ENCODE results near the gene KCNH1.

Gene KCNH1

DNA sequence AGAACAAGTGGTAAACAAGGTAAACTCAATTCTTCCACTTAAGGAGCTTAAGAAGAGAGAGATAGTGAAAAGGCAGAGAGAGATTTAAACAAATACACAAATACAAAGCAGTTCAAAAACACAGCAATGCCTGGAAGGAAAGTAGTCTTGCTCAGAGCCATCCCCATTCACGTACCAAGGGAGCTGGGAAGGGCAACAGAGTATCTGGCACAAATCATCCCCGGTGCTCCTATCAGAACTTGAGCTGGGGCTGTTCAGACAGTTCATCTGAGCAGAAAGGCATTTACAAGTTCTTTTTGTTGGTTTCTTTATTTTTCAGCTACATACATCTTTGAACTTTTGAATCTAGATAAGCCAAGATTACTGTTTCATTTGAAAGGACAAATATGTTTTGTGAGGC lies 233.9 kb downstream of the KCNH1 start:
- TF ChIP-seq, protein P1, sequence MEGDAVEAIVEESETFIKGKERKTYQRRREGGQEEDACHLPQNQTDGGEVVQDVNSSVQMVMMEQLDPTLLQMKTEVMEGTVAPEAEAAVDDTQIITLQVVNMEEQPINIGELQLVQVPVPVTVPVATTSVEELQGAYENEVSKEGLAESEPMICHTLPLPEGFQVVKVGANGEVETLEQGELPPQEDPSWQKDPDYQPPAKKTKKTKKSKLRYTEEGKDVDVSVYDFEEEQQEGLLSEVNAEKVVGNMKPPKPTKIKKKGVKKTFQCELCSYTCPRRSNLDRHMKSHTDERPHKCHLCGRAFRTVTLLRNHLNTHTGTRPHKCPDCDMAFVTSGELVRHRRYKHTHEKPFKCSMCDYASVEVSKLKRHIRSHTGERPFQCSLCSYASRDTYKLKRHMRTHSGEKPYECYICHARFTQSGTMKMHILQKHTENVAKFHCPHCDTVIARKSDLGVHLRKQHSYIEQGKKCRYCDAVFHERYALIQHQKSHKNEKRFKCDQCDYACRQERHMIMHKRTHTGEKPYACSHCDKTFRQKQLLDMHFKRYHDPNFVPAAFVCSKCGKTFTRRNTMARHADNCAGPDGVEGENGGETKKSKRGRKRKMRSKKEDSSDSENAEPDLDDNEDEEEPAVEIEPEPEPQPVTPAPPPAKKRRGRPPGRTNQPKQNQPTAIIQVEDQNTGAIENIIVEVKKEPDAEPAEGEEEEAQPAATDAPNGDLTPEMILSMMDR (IDR thresholded peaks at IDR 0.05; ENCODE audit: control insufficient read depth, extremely low read depth, insufficient read depth): no peak
- no peak for DNase-seq (ENCODE audit: low read depth)
- no peak overlapping the region for H3K4me3 ChIP-seq (ENCODE audit: low read depth, low read length)

DNA sequence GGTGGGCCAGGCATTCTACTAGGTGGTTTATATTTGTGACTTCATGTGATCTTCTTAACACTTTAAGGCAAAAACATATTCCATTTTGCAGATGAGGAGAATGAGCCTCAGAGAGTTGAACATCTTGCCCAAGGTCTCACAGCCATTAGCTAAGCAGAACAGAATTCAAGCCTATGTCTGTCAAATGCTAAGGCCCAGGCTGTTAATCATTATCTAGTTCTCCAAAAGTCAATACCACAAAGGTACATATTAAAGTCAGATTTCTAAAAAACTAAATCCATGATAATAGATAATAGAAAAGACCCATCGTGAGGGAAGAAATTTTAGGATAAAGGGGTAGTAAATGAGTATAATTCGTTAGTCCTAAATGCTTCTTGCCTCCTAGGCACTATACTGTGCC lies 234.3 kb downstream of the KCNH1 start:
- H3K4me3 ChIP-seq (ENCODE audit: low read depth, low read length): no peak overlapping the region
- TF ChIP-seq, protein P1 (IDR thresholded peaks at IDR 0.05; ENCODE audit: control insufficient read depth, extremely low read depth, insufficient read depth): no peak
- DNase-seq (ENCODE audit: low read depth): no peak

DNA sequence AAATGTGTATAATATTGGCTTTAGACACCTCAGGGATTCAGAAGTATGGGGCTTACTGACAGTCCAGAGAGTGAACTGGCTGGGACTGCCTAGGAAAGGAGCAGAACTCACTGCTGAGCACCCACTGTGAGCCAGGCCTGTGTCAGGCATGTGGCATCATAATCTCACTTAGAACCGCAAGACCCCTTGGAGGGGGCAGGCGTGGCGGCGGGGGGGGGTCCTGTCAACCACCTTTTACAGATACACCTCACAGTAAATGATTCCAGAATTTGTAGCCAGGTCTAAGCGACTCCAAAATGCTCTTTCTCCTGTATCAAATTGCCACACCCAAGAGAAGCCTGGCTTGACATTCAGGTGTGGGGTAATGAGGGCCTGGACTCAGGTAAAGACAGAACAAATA lies 235.5 kb downstream of the KCNH1 start:
- TF ChIP-seq, protein P1 (IDR thresholded peaks at IDR 0.05; ENCODE audit: control insufficient read depth, extremely low read depth, insufficient read depth): no peak
- H3K4me3 ChIP-seq (ENCODE audit: low read depth, low read length): no peak overlapping the region
- DNase-seq (ENCODE audit: low read depth): no peak

DNA sequence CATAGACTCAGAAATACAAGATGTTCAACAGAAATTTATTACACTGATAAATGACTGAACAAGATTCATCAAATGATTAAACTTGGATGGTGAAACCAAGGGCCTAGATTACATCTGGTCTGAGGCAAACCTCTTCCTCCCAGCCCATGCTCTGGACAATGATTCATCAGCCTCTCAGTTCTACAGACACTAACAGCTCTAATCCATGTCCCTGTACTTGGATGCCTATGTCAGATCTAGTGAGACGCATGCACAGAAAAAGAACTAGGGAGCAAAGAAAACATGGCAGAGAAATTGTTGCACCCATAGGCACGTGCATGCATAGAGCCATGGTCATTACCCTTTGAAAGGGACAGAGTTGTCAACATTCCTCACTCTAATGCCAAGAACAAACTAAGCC lies 250.1 kb downstream of the KCNH1 start:
- no peak overlapping the region for H3K4me3 ChIP-seq (ENCODE audit: low read depth, low read length)
- DNase-seq (ENCODE audit: low read depth): no peak
- TF ChIP-seq, protein P1 (IDR thresholded peaks at IDR 0.05; ENCODE audit: control insufficient read depth, extremely low read depth, insufficient read depth): no peak

DNA sequence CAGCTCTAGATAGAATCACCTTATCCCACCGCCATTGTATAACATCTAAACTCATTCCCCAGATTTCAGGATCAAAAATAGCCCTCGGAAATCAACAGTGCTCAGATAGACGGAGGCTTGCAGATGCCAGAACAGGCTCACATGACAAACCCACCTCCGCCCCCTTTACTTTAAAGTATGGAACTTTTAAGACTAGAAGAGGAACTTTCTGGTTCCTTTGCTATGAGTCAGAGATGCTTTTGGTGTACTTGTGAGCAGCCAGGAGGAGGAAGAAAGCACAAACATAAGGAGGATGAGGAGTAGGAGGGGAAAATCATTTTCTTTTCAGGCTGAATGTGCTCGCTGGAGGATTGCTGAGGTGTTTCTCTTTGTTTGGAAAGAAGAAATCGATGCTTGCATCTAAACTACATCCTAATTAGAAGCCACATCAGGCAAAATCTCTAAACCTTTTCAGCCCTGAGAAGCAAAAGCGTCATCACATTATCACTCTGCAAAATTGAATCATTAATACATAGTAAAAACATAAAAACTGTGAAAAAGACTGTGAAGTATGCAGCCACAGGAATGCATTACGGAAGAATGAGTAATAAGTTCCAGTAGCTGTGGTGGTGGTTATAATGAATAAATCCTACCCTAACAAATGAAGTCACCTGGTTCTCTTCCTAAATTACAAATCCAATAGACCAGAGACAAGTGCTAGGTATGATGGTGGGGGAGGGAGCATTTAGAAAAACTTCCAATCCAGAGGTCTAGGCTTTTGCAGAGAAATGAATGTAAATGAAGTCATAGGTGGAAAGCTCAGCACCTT lies 251.3 kb downstream of the KCNH1 start:
- TF ChIP-seq, protein P1 (IDR thresholded peaks at IDR 0.05; ENCODE audit: control insufficient read depth, extremely low read depth, insufficient read depth): no peak
- no peak overlapping the region for H3K4me3 ChIP-seq (ENCODE audit: low read depth, low read length)
- no peak for DNase-seq (ENCODE audit: low read depth)

DNA sequence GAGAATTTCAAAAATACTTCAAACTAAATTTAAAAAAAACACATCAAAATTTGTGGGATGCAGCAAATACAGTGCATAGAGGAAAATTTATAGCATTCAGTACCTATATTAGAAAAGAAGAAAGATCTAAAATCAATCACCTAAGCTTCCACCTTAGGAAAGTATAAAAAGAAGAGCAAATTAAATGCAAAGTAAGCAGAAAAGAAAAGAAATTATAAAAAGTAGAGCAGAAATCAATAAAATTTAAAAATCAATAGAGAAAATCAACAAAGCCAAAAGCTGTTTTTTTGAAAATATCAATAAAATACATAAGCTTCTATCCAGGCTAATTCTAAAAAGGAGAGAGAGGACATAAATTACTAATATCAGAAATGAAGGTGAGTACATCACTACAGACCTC lies 255.4 kb downstream of the KCNH1 start:
- DNase-seq (ENCODE audit: low read depth): no peak
- TF ChIP-seq, protein P1 (IDR thresholded peaks at IDR 0.05; ENCODE audit: control insufficient read depth, extremely low read depth, insufficient read depth): no peak
- no peak overlapping the region for H3K4me3 ChIP-seq (ENCODE audit: low read depth, low read length)

DNA sequence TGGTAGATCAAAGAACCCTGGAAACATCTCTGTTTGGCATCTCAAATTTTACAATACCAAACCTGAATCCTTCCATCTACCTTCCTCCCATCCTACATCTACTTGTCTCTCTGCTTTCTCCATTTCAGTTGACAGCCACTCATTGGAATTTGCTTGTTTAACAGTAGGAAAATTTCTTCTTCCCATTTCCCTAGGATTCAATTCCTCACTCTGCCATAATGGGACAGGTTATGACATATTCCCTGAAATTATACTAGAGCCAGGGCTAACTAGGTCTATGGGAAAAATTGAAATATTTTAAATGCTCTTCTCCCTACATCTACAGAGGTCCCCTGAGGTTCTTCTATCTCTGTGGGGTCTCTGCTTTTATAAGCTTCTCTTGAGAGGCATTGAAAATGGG lies 257.7 kb downstream of the KCNH1 start:
- DNase-seq (ENCODE audit: low read depth): no peak
- TF ChIP-seq, protein P1 (IDR thresholded peaks at IDR 0.05; ENCODE audit: control insufficient read depth, extremely low read depth, insufficient read depth): no peak
- no peak overlapping the region for H3K4me3 ChIP-seq (ENCODE audit: low read depth, low read length)

Measured in LNCaP clone FGC (cell line).